PC-3 (cell line): ENCODE results near the gene LIN52.

Experiments used
- EZH2 ChIP-seq: fragments of 300-600 bp; sonication (generic); IDR thresholded peaks from one replicate; pipeline ENCODE4 v1.6.1; 2017; ENCODE audit warnings: antibody characterized with exemption, mild to moderate bottlenecking, low read length; ENCODE audit not compliant: unreplicated experiment
- EZH2phosphoT487 ChIP-seq: fragments of 300-600 bp; sonication (generic); IDR thresholded peaks from 2 replicates; pipeline ENCODE4 v1.6.1; 2018; ENCODE audit warnings: mild to moderate bottlenecking, antibody characterized with exemption, low read length, borderline replicate concordance
- TF ChIP-seq, protein P1 (sequence below): fragments of 300-600 bp; sonication (generic); conservative IDR thresholded peaks from 2 replicates; pipeline ENCODE4 v1.5.1; 2017; ENCODE audit warnings: antibody characterized with exemption, low read depth, mild to moderate bottlenecking, low read length

DNA sequence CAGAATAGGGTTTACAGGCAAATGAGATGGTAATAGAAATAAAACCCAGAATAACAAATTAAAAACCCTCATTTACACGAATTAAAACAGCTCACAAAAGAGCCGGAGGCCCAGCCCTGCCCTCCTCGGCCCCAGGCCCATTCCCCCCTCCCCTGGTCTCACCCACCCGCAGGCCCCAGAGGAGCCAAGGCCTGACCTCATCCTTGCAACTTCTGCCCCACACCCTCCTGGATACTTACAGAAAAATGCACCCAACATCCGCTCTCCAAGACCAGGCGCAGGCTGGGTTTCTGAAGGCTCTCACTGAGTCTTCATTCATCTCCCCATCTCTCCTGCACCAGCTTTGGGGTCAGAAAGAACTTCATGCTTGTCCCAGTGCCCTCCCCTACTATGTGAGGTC lies 138.3 kb downstream of the LIN52 start:
- TF ChIP-seq, protein P1, sequence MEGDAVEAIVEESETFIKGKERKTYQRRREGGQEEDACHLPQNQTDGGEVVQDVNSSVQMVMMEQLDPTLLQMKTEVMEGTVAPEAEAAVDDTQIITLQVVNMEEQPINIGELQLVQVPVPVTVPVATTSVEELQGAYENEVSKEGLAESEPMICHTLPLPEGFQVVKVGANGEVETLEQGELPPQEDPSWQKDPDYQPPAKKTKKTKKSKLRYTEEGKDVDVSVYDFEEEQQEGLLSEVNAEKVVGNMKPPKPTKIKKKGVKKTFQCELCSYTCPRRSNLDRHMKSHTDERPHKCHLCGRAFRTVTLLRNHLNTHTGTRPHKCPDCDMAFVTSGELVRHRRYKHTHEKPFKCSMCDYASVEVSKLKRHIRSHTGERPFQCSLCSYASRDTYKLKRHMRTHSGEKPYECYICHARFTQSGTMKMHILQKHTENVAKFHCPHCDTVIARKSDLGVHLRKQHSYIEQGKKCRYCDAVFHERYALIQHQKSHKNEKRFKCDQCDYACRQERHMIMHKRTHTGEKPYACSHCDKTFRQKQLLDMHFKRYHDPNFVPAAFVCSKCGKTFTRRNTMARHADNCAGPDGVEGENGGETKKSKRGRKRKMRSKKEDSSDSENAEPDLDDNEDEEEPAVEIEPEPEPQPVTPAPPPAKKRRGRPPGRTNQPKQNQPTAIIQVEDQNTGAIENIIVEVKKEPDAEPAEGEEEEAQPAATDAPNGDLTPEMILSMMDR, result no peak
- TF ChIP-seq EZH2 (no peak), EZH2phosphoT487 (no peak)
